CD14-positive monocyte (primary cell): Measurements from ENCODE around the gene NBAS. TPM values are rescaled to one million over a fixed set of nuclear protein-coding genes. Genes with fewer than 3 reads are reported as not detected.

Experiments
- DNase-seq, 3 donors: peaks; one replicate each; pipeline ENCODE4 v3.0.0-alpha.2; 2011 to 2022
- H2AFZ ChIP-seq: 2 replicates; pipeline ENCODE4 v1.6.0; 2012; ENCODE audit warnings: mild to moderate bottlenecking, low read depth, low read length, inconsistent platforms; ENCODE audit not compliant: insufficient read depth, poor library complexity, severe bottlenecking
- H3K27ac ChIP-seq, 2 donors: 1 replicate in 1 of 2; 2 replicates in 1 of 2; pipeline ENCODE4 v1.5.1; 2012 to 2013; ENCODE audit warnings: low read length in 2 of 2, control low read depth in 1 of 2, inconsistent platforms in 1 of 2, low read depth in 1 of 2, mild to moderate bottlenecking in 1 of 2
- H3K27me3 ChIP-seq, 2 donors: one replicate each; pipeline versions ENCODE4 v1.6.0 to v1.6.1; 2011 to 2013; ENCODE audit warnings: low read length in 2 of 2; ENCODE audit not compliant: control insufficient read depth in 2 of 2, insufficient read depth in 2 of 2
- H3K36me3 ChIP-seq, 2 donors: replicated peaks in 1 of 2; 1 replicate in 1 of 2; 2 replicates in 1 of 2; pipeline versions ENCODE4 v1.5.1 to v1.6.1; 2012 to 2013; ENCODE audit warnings: low read length in 2 of 2, control low read depth in 1 of 2, inconsistent platforms in 1 of 2, mild to moderate bottlenecking in 1 of 2; ENCODE audit not compliant: insufficient read depth in 2 of 2, control insufficient read depth in 1 of 2
- H3K4me1 ChIP-seq, 2 donors: 1 replicate in 1 of 2; 2 replicates in 1 of 2; pipeline versions ENCODE4 v1.5.1 to v1.6.1; 2012 to 2013; ENCODE audit warnings: low read length in 2 of 2, control low read depth in 1 of 2, inconsistent platforms in 1 of 2, mild to moderate bottlenecking in 1 of 2, moderate library complexity in 1 of 2; ENCODE audit not compliant: insufficient read depth in 2 of 2, control insufficient read depth in 1 of 2
- H3K4me2 ChIP-seq: replicated peaks from 2 replicates; pipeline ENCODE3; 2012; ENCODE audit warnings: low read length, moderate library complexity, mild to moderate bottlenecking; ENCODE audit not compliant: poor library complexity, severe bottlenecking; ENCODE audit errors: extremely low read depth
- H3K4me3 ChIP-seq, 3 experiments: fragments of 200-600 bp in 1 of 3; sonication (generic) in 1 of 3; replicated peaks in 1 of 3; 1 replicate in 2 of 3; 2 replicates in 1 of 3; pipeline ENCODE4 v1.5.1; 2011 to 2013; ENCODE audit warnings: low read length in 3 of 3, mild to moderate bottlenecking in 3 of 3, control low read depth in 2 of 3, low read depth in 2 of 3, inconsistent platforms in 1 of 3, moderate library complexity in 1 of 3
- H3K79me2 ChIP-seq: 2 replicates; pipeline ENCODE4 v1.6.0; 2012; ENCODE audit warnings: mild to moderate bottlenecking, control low read depth, inconsistent platforms, low read length, moderate library complexity; ENCODE audit not compliant: insufficient read depth
- H3K9ac ChIP-seq: 2 replicates; pipeline ENCODE4 v1.6.0; 2017; ENCODE audit warnings: low read length, mild to moderate bottlenecking; ENCODE audit not compliant: insufficient read depth, poor library complexity, severe bottlenecking
- H3K9me3 ChIP-seq, 2 donors: replicated peaks in 1 of 2; 1 replicate in 1 of 2; 2 replicates in 1 of 2; pipeline versions ENCODE4 v1.5.1 to v1.6.1; 2012 to 2013; ENCODE audit warnings: low read length in 2 of 2, control low read depth in 1 of 2; ENCODE audit not compliant: control insufficient read depth in 1 of 2, insufficient read depth in 1 of 2
- H4K20me1 ChIP-seq: 2 replicates; pipeline ENCODE4 v1.6.0; 2012; ENCODE audit warnings: mild to moderate bottlenecking, low read length, control low read depth, moderate library complexity; ENCODE audit not compliant: insufficient read depth
- H3K27ac Mint-ChIP-seq, 7 donors: one replicate each; pipeline ENCODE4 v1.8.0; 2020; ENCODE audit warnings: mild to moderate bottlenecking in 7 of 7, mixed read lengths in 7 of 7, moderate library complexity in 6 of 7, inconsistent platforms in 2 of 7
- H3K27me3 Mint-ChIP-seq, 3 donors: one replicate each; pipeline ENCODE4 v1.8.0; 2021 to 2022; ENCODE audit warnings: low read depth in 3 of 3, mild to moderate bottlenecking in 3 of 3, mixed read lengths in 3 of 3, moderate library complexity in 3 of 3, inconsistent platforms in 1 of 3
- H3K36me3 Mint-ChIP-seq, 2 donors: one replicate each; pipeline ENCODE4 v1.8.0; 2020; ENCODE audit warnings: mixed read lengths in 2 of 2, inconsistent platforms in 1 of 2, mild to moderate bottlenecking in 1 of 2
- H3K4me1 Mint-ChIP-seq: one replicate; pipeline ENCODE4 v1.8.0; 2020; ENCODE audit warnings: mild to moderate bottlenecking, mixed read lengths
- H3K4me3 Mint-ChIP-seq, 2 donors: one replicate each; pipeline ENCODE4 v1.8.0; 2020; ENCODE audit warnings: mild to moderate bottlenecking in 2 of 2, mixed read lengths in 2 of 2, moderate library complexity in 1 of 2
- H3K9me3 Mint-ChIP-seq, 7 donors: one replicate each; pipeline ENCODE4 v1.8.0; 2020 to 2022; ENCODE audit warnings: mixed read lengths in 7 of 7, mild to moderate bottlenecking in 6 of 7, moderate library complexity in 6 of 7, inconsistent platforms in 2 of 7
- CTCF ChIP-seq: fragments of 200-600 bp; IDR thresholded peaks from one replicate; pipeline ENCODE4 v1.8.0; 2022; ENCODE audit warnings: antibody characterized with exemption, mild to moderate bottlenecking
- WGBS: methylation state at CpG from one replicate; pipeline ENCODE4 v1.1.5; 2013; ENCODE audit warnings: missing lambda C conversion rate; ENCODE audit not compliant: insufficient coverage; 5-methylcytosine and 5-hydroxymethylcytosine counted together
- intact Hi-C, 2 donors: fragments of 100-400 bp; cut with micrococcal nuclease; formaldehyde crosslinking; loops; one replicate each; pipeline versions ENCODE4 v1.15.0 to v1.15.1; 2023
- polyA plus RNA-seq, 3 donors: library from polyadenylated mRNA; depleted of rRNA in 1 of 3; unstranded in 2 of 3; stranded (reverse) in 1 of 3; fragments of 300-500 nt in 2 of 3; fragments of >200 nt in 1 of 3; fragmentation: Illumina TruSeq in 2 of 3; gene quantifications; 1 replicate in 2 of 3; 2 replicates in 1 of 3; pipeline ENCODE4 v1.2.3, GENCODE V29; 2012 to 2021

Gene NBAS
- polyA plus RNA-seq, 3 donors = 8.9 to 10.9 (median 8.9) TPM

- Histone ChIP-seq H3K9ac (no peak overlapping the region), H3K4me3 (no peak overlapping the region), H3K27me3 (no peaks in the 10 kb centered on the region), H2AFZ (no peak overlapping the region), H3K79me2 (no peaks in the 10 kb centered on the region), H3K27ac (no peak overlapping the region), H3K9me3 (no peaks in the 10 kb centered on the region), H3K4me1 (peaks cover 0 to 7% of the 10 kb centered on the region in 2 donors), H3K36me3 (no peaks in the 10 kb centered on the region), H3K4me2 (no peak overlapping the region), H4K20me1 (no peaks in the 10 kb centered on the region)
- intact Hi-C loops = no loop called here
- no CpG with 5 or more reads among the region's 2 CpGs for WGBS
- Mint-ChIP-seq H3K27ac (no peak overlapping the region), H3K9me3 (no peaks in the 10 kb centered on the region), H3K4me1 (peaks cover 9% of the 10 kb centered on the region), H3K4me3 (no peak overlapping the region), H3K27me3 (peaks cover 3 to 8% (median 5%) of the 10 kb centered on the region in 3 donors), H3K36me3 (no peaks in the 10 kb centered on the region)
- TF ChIP-seq CTCF = no peak
- no peak for DNase-seq
These were observed 5.0 kb upstream of the NBAS start for GRCh38 chr2:15565994-15566671.

GRCh38 chr2:15565392-15565791 is 4.3 kb upstream of the NBAS start:
- peaks cover 3 to 8% (median 4%) of the 10 kb centered on the region in 3 donors for H3K27me3 Mint-ChIP-seq
- no peaks in the 10 kb centered on the region for H4K20me1 ChIP-seq
- H3K9me3 Mint-ChIP-seq = peaks cover 0 to under 1% (median 0%) of the 10 kb centered on the region in 7 donors
- H3K36me3 ChIP-seq = no peaks in the 10 kb centered on the region
- no peak overlapping the region for H3K4me3 ChIP-seq
- 100% methylated on average over 1 of the region's 3 CpGs for WGBS
- H3K4me1 ChIP-seq = peaks cover 2 to 10% of the 10 kb centered on the region in 2 donors
- no peak overlapping the region for H3K4me2 ChIP-seq
- intact Hi-C loops = no loop called here
- H3K36me3 Mint-ChIP-seq = no peaks in the 10 kb centered on the region
- no peak overlapping the region for H3K27ac ChIP-seq
- no peaks in the 10 kb centered on the region for H3K9me3 ChIP-seq
- no peak overlapping the region for H3K4me3 Mint-ChIP-seq
- no peak for TF ChIP-seq CTCF
- no peak overlapping the region for H2AFZ ChIP-seq
- H3K27ac Mint-ChIP-seq = no peak overlapping the region
- no peak overlapping the region for H3K9ac ChIP-seq
- no peaks in the 10 kb centered on the region for H3K27me3 ChIP-seq
- H3K4me1 Mint-ChIP-seq = peaks cover 11% of the 10 kb centered on the region
- H3K79me2 ChIP-seq = peaks cover 5% of the 10 kb centered on the region
- DNase-seq = no peak
